HepG2 (cell line): Measurements from ENCODE around the gene MED28. TPM values are rescaled to one million over a fixed set of nuclear protein-coding genes. Genes with fewer than 3 reads are reported as not detected.
A peak's percentile ranks its signal among the peaks of the same experiment; 100 is the strongest.

Experiments used
- FOXA3 ChIP-seq: IDR thresholded peaks from 2 replicates; pipeline ENCODE4 v1.6.1; 2016; ENCODE audit warnings: missing genetic modification reagents, missing compliant biosample characterization
- KDM5B ChIP-seq: sonication (generic); formaldehyde crosslinking; IDR thresholded peaks from 2 replicates; pipeline ENCODE4 v1.4.0; 2020; ENCODE audit warnings: missing genetic modification reagents, mild to moderate bottlenecking, borderline replicate concordance
- PAX8 ChIP-seq: sonication (generic); formaldehyde crosslinking; IDR thresholded peaks from 2 replicates; pipeline ENCODE4 v1.8.0; 2022; ENCODE audit warnings: mild to moderate bottlenecking, missing genetic modification reagents, borderline replicate concordance
- SMYD3 ChIP-seq: sonication (generic); formaldehyde crosslinking; IDR thresholded peaks from 2 replicates; pipeline ENCODE4 v1.8.1; 2023; ENCODE audit warnings: mild to moderate bottlenecking, missing genetic modification reagents
- SNRNP70 ChIP-seq: fragments of 200-400 bp; formaldehyde crosslinking; IDR thresholded peaks from 2 replicates; pipeline ENCODE4 v1.6.1; 2017; ENCODE audit warnings: mild to moderate bottlenecking, low read depth, low read length, moderate library complexity
- TCF7L2 ChIP-seq: IDR thresholded peaks from 2 replicates; pipeline ENCODE4 v1.6.1; 2011; ENCODE audit warnings: mild to moderate bottlenecking, low read depth, low read length, moderate library complexity
- ZBTB2 ChIP-seq: sonication (generic); formaldehyde crosslinking; IDR thresholded peaks from 2 replicates; pipeline ENCODE4 v1.8.0; 2022; ENCODE audit warnings: low read depth, missing genetic modification reagents
- ZBTB33 ChIP-seq: sonication (generic); formaldehyde crosslinking; IDR thresholded peaks from 2 replicates; pipeline ENCODE4 v1.4.0; 2020; ENCODE audit warnings: missing genetic modification reagents
- ZC3H4 ChIP-seq: sonication (generic); formaldehyde crosslinking; IDR thresholded peaks from 2 replicates; pipeline ENCODE4 v1.4.0; 2020; ENCODE audit warnings: missing genetic modification reagents, borderline replicate concordance
- ZFP62 ChIP-seq: sonication (generic); formaldehyde crosslinking; IDR thresholded peaks from 2 replicates; pipeline ENCODE4 v1.4.0; 2020; ENCODE audit warnings: missing genetic modification reagents
- ZNF318 ChIP-seq: sonication (generic); formaldehyde crosslinking; IDR thresholded peaks from 2 replicates; pipeline ENCODE4 v1.4.0; 2020; ENCODE audit warnings: mild to moderate bottlenecking, missing genetic modification reagents
- ZNF33A ChIP-seq: sonication (generic); formaldehyde crosslinking; IDR thresholded peaks from 2 replicates; pipeline ENCODE4 v1.5.1; 2020; ENCODE audit warnings: missing genetic modification reagents, mild to moderate bottlenecking, moderate library complexity, borderline replicate concordance
- ZNF549 ChIP-seq: sonication (generic); formaldehyde crosslinking; IDR thresholded peaks from 2 replicates; pipeline ENCODE4 v1.5.0; 2020; ENCODE audit warnings: missing genetic modification reagents
- ZNF839 ChIP-seq: sonication (generic); formaldehyde crosslinking; IDR thresholded peaks from 2 replicates; pipeline ENCODE4 v1.4.0; 2020; ENCODE audit warnings: missing genetic modification reagents, mild to moderate bottlenecking, borderline replicate concordance
- polyA plus RNA-seq, 8 experiments: library from polyadenylated mRNA; depleted of rRNA in 3 of 8; stranded (reverse) in 7 of 8; unstranded in 1 of 8; fragments of >200 nt; fragmentation: Illumina TruSeq in 4 of 8; extraction: Trizol in 4 of 8; gene quantifications; 2 replicates each; pipeline versions ENCODE4 v1.2.1 to v1.2.3, GENCODE V29; 2011 to 2016; ENCODE audit warnings: low read depth in 4 of 8, missing spikeins in 1 of 8, mixed read lengths in 1 of 8; ENCODE audit not compliant: insufficient read depth in 1 of 8
- total RNA-seq, 5 experiments: library from RNA; depleted of rRNA; stranded (reverse); fragments of >200 nt; fragmentation: Illumina TruSeq; extraction: Trizol; gene quantifications; 2 replicates each; pipeline ENCODE4 v1.2.3, GENCODE V29; 2016; ENCODE audit warnings: low read depth in 1 of 5

MED28 gene
- total and polyA plus RNA-seq, 2 of the 13 experiments (the other 11 are each of a cell fraction or from before 2014, with no cell fraction given) = 41.3 to 65.7 TPM

- TF ChIP-seq ZNF549 (no peak), ZBTB33 (CRISPR knock-in tag) (no peak), ZFP62 (CRISPR knock-in tag) (no peak), ZC3H4 (CRISPR knock-in tag) (no peak), TCF7L2 (no peak), ZNF318 (CRISPR knock-in tag) (no peak), ZNF33A (CRISPR knock-in tag) (no peak), SNRNP70 (no peak), ZBTB2 (CRISPR knock-in tag) (peak; percentile 61; the same call in 1 of the 2 replicates), ZNF839 (CRISPR knock-in tag) (peak; percentile 65; the same call in 1 of the 2 replicates), PAX8 (CRISPR knock-in tag) (no peak), FOXA3 (CRISPR knock-in tag) (no peak; the same call in 1 of the 2 replicates), SMYD3 (CRISPR knock-in tag) (no peak; the same call in 1 of the 2 replicates), KDM5B (peak; percentile 68; the same call in 1 of the 2 replicates)
Measured at GRCh38 chr4:17576932-17577664, 37.3 kb upstream of the MED28 start, which contains the start of gene LAP3 (continued).
